Caco-2 (cell line): ENCODE measurements around the gene GPR173. TPM values are rescaled to one million over a fixed set of nuclear protein-coding genes. Genes with fewer than 3 reads are reported as not detected.

Experiments
- Bru-seq: library from RNA; stranded (reverse); fragments of 400-500 nt; gene quantifications from one replicate; lab custom pipeline; 2021; lab: Mats Ljungman, UMichigan
- BruChase-seq, 2 experiments: library from RNA; stranded (reverse); fragments of 400-500 nt; gene quantifications; one replicate each; lab custom pipeline; 2021; lab: Mats Ljungman, UMichigan
- BruUV-seq: library from RNA; stranded (reverse); fragments of 400-500 nt; replicated peaks from 2 replicates; lab custom pipeline; 2021; lab: Mats Ljungman, UMichigan
- CTCF ChIA-PET: fragments of 300-600 bp; sonication (Branson Sonifier 250); formaldehyde crosslinking; loops from one replicate; lab custom pipeline; 2022; ENCODE audit warnings: antibody characterized with exemption; lab: Charles Lee
- POLR2A ChIA-PET: fragments of 300-600 bp; sonication (Branson Sonifier 250); formaldehyde crosslinking; loops from one replicate; lab custom pipeline; 2022; ENCODE audit warnings: antibody characterized with exemption; lab: Charles Lee
- DNase-seq, 2 experiments: peaks; one replicate each; pipeline versions ENCODE4 v3.0.0 to v3.0.0-alpha.2; 2020 to 2022
- H3K27me3 ChIP-seq: replicated peaks from 2 replicates; pipeline ENCODE4 v1.6.0; 2011; ENCODE audit warnings: low read length; ENCODE audit not compliant: control insufficient read depth, insufficient read depth
- H3K36me3 ChIP-seq: 2 replicates; pipeline ENCODE4 v1.5.1; 2011; ENCODE audit warnings: low read length; ENCODE audit not compliant: control insufficient read depth, insufficient read depth
- H3K4me1 ChIP-seq: fragments of 250-450 bp; sonication (Bioruptor Pico); 2 replicates; pipeline ENCODE4 v1.5.1; 2020; ENCODE audit warnings: mild to moderate bottlenecking
- H3K4me3 ChIP-seq: 2 replicates; pipeline ENCODE4 v1.5.1; 2011; ENCODE audit warnings: low read depth, mild to moderate bottlenecking, control low read depth, low read length
- H3K9me3 ChIP-seq: fragments of 250-450 bp; sonication (Bioruptor Pico); 2 replicates; pipeline ENCODE4 v1.5.1; 2020; ENCODE audit warnings: mild to moderate bottlenecking, moderate library complexity
- H3K27ac Mint-ChIP-seq: one replicate; pipeline ENCODE4 v1.8.0; 2022; ENCODE audit warnings: mixed read lengths; ENCODE audit not compliant: unreplicated experiment
- H3K27me3 Mint-ChIP-seq: one replicate; pipeline ENCODE4 v1.8.0; 2022; ENCODE audit warnings: mixed read lengths; ENCODE audit not compliant: insufficient read depth, unreplicated experiment
- H3K36me3 Mint-ChIP-seq: one replicate; pipeline ENCODE4 v1.8.0; 2022; ENCODE audit warnings: mild to moderate bottlenecking, mixed read lengths; ENCODE audit not compliant: insufficient read depth, unreplicated experiment
- H3K4me1 Mint-ChIP-seq: one replicate; pipeline ENCODE4 v1.8.0; 2022; ENCODE audit warnings: low read depth, mixed read lengths; ENCODE audit not compliant: unreplicated experiment
- H3K4me3 Mint-ChIP-seq: one replicate; pipeline ENCODE4 v1.8.0; 2022; ENCODE audit warnings: mild to moderate bottlenecking, moderate library complexity, mixed read lengths; ENCODE audit not compliant: unreplicated experiment
- H3K9me3 Mint-ChIP-seq: one replicate; pipeline ENCODE4 v1.8.0; 2022; ENCODE audit warnings: mixed read lengths; ENCODE audit not compliant: unreplicated experiment
- intact Hi-C: fragments of 100-400 bp; cut with micrococcal nuclease; formaldehyde crosslinking; loops from one replicate; pipeline ENCODE4 v1.10.0; 2022; ENCODE audit not compliant: unreplicated experiment
- long read RNA-seq: library from polyadenylated mRNA; stranded (forward); transcript quantifications from one replicate; pipeline ENCODE4 v2.0.0, GENCODE V29; 2022
- total RNA-seq: library from RNA; stranded (reverse); gene quantifications from 2 replicates; pipeline ENCODE4 v1.2.3, GENCODE V29; 2022
- TF ChIP-seq, protein P1 (sequence below), 2 experiments: fragments of 200-600 bp in 1 of 2; IDR thresholded peaks; 1 replicate in 1 of 2; 2 replicates in 1 of 2; pipeline versions ENCODE4 v1.5.1 to v1.8.0; 2011 to 2022; ENCODE audit warnings: antibody characterized with exemption in 1 of 2, control low read depth in 1 of 2, inconsistent platforms in 1 of 2, low read depth in 1 of 2, low read length in 1 of 2, mild to moderate bottlenecking in 1 of 2, moderate library complexity in 1 of 2; ENCODE audit not compliant: insufficient read depth in 1 of 2, severe bottlenecking in 1 of 2, unreplicated experiment in 1 of 2

Gene GPR173, protein sequence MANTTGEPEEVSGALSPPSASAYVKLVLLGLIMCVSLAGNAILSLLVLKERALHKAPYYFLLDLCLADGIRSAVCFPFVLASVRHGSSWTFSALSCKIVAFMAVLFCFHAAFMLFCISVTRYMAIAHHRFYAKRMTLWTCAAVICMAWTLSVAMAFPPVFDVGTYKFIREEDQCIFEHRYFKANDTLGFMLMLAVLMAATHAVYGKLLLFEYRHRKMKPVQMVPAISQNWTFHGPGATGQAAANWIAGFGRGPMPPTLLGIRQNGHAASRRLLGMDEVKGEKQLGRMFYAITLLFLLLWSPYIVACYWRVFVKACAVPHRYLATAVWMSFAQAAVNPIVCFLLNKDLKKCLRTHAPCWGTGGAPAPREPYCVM
- total RNA-seq, result 0.18 and 0.26 TPM in 2 replicates
- Bru-seq, nascent RNA, result percentile 27 among the genes with signal in this experiment
- percentile 30 among the genes with signal in this experiment for BruChase-seq, experiment 1, labeled RNA remaining after a 2-hour chase
- percentile 32 among the genes with signal in this experiment for BruChase-seq, experiment 2, labeled RNA remaining after a 6-hour chase
- long read RNA-seq, result 0 reads

DNA sequence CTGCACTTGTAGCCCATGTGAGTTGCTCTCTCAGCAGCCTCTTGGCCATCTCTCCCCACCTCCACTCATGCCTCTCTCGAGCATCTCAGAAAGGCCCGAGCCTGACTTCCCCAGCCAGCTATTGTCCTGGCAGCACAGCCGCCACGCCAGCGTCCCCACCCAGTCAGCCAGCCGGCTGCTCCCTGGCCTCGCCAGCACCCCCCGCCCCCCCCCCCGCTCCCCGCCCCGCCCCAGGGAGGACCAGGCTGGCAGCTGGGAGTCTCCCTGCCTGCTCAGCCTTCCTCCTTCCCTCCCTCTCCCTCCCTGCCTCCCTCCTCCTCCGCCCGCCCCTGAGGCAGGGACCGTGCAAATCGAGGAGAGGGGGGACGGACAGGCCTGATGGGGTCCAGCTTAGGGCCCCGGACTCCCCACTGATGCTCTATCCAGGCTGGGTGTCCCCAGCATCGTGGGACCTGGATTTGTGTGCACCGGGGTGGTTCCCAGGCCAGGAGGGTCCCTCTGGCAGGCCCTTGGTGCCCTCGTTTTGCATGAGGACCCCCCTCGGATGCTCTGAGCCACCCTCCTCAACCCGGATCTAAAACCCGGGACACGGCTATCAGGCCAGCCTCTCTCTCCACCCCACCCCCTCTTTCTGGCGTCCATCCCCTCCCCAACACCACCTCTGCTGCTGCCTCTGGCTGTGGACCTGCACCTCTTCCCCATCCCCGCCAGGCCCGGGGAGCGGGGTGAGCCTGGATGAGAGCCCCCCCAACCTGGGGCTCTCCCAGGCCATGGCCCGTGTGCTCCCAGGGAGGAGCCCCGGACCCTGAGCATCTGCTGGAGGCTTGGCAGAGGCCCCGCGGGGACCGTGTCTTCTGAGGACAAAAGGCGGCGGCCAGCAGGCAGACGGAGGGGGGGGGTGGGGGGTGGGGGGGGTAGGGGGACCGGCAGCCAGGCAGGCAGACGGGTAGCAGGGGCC lies at the start of gene GPR173:
TSS of gene GPR173 (plus strand) at position 621 of the 958 bp plus-strand sequence. CDS start 27,833 bp downstream, outside the sequence.
- H3K27me3 Mint-ChIP-seq, result peaks cover 3% of the 10 kb centered on the region
- H3K27ac Mint-ChIP-seq, result no peak within 1 kb of the TSS
- no peak within 1 kb of the TSS for H3K4me3 Mint-ChIP-seq
- CTCF ChIA-PET, result no interaction called here
- POLR2A ChIA-PET, result interaction anchor here (0.5 kb wide), 1 partner anchor 33 kb away, joined by 3 read pairs; no protein-coding TSS in a partner anchor
- no peaks in the 10 kb centered on the region for H3K9me3 ChIP-seq
- no peaks in the 10 kb centered on the region for H3K9me3 Mint-ChIP-seq
- BruUV-seq, result no TSS peak
- TF ChIP-seq, protein P1, sequence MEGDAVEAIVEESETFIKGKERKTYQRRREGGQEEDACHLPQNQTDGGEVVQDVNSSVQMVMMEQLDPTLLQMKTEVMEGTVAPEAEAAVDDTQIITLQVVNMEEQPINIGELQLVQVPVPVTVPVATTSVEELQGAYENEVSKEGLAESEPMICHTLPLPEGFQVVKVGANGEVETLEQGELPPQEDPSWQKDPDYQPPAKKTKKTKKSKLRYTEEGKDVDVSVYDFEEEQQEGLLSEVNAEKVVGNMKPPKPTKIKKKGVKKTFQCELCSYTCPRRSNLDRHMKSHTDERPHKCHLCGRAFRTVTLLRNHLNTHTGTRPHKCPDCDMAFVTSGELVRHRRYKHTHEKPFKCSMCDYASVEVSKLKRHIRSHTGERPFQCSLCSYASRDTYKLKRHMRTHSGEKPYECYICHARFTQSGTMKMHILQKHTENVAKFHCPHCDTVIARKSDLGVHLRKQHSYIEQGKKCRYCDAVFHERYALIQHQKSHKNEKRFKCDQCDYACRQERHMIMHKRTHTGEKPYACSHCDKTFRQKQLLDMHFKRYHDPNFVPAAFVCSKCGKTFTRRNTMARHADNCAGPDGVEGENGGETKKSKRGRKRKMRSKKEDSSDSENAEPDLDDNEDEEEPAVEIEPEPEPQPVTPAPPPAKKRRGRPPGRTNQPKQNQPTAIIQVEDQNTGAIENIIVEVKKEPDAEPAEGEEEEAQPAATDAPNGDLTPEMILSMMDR (IDR thresholded peaks at IDR 0.05; ENCODE audit: insufficient read depth in 1 of 2, low read depth in 1 of 2, low read length in 1 of 2, severe bottlenecking in 1 of 2, unreplicated experiment in 1 of 2), result no peak
- H3K36me3 ChIP-seq, result no peaks in the 10 kb centered on the region
- no peaks in the 10 kb centered on the region for H3K36me3 Mint-ChIP-seq
- no peak for DNase-seq
- no peaks in the 10 kb centered on the region for H3K27me3 ChIP-seq
- no peaks in the 10 kb centered on the region for H3K4me1 ChIP-seq
- H3K4me1 Mint-ChIP-seq, result no peaks in the 10 kb centered on the region
- no peak within 1 kb of the TSS for H3K4me3 ChIP-seq
- intact Hi-C loops, result no loop called here

DNA sequence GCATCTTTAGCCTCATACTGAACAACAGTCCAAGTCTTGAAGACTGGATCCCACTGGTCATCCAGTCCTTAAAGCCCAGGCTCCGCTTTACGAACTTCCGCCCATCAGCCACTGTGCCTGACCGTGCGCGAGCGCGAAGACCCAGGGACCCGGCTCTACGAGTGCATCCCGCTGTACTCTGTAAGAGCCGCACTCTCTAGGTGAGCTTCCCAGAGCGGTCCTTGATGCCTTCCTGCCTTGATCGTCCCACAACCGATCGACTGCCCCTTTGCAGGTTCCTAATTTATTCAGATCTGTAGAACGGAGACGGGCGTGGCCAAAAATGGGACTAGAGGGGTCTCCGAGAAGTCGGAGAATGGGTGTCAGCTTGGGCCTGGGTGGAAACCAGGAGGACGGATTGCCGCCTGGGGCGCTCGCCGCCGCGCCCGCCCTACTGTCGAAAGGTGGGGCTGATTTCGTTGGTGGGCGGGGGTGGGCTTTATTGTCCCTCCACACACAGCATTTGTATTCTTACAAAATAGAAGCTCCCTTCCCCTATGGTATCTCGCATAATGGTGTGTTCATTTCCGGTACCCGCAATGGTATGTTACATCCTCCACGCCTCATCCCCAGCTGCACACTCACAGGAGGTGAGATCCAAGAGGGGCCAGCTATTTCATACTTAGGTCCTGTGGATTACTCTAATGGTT lies 48.0 kb upstream of the GPR173 start:
- POLR2A ChIA-PET, result no interaction called here
- BruUV-seq, result no TSS peak
- no peaks in the 10 kb centered on the region for H3K9me3 Mint-ChIP-seq

More for the DNA sequence above, 48.0 kb upstream of the GPR173 start:
- DNase-seq, result no peak
- no peaks in the 10 kb centered on the region for H3K36me3 ChIP-seq
- H3K27ac Mint-ChIP-seq, result no peak overlapping the region
- no peak overlapping the region for H3K4me3 ChIP-seq
- TF ChIP-seq, protein P1 (IDR thresholded peaks at IDR 0.05; ENCODE audit: insufficient read depth in 1 of 2, low read depth in 1 of 2, low read length in 1 of 2, severe bottlenecking in 1 of 2, unreplicated experiment in 1 of 2), result no peak
- peaks cover 4% of the 10 kb centered on the region for H3K4me1 Mint-ChIP-seq
- no peak overlapping the region for H3K4me3 Mint-ChIP-seq
- H3K36me3 Mint-ChIP-seq, result no peaks in the 10 kb centered on the region
- peaks cover 3% of the 10 kb centered on the region; the same call in 1 of the 2 replicates for H3K4me1 ChIP-seq
- H3K9me3 ChIP-seq, result no peaks in the 10 kb centered on the region
- H3K27me3 Mint-ChIP-seq, result no peaks in the 10 kb centered on the region
- CTCF ChIA-PET, result no interaction called here
- intact Hi-C loops, result no loop called here
- no peaks in the 10 kb centered on the region for H3K27me3 ChIP-seq
